Progenitor cell of endocrine pancreas (in vitro differentiated cells): ENCODE measurements around the gene ADAM30. TPM values are rescaled to one million over a fixed set of nuclear protein-coding genes. Genes with fewer than 3 reads are reported as not detected.
"Not testable (repeated sequence)": the region's sequence is repeated elsewhere in the genome, so short reads cannot be mapped to it uniquely, and the experiment has no call there.

Experiments
- DNase-seq: peaks from one replicate; pipeline ENCODE4 v3.0.0; 2021; ENCODE audit warnings: low spot score; ENCODE audit not compliant: unreplicated experiment
- H3K27ac Mint-ChIP-seq: 2 replicates; pipeline ENCODE4 v1.8.0; 2021; ENCODE audit warnings: mild to moderate bottlenecking, moderate library complexity, mixed read lengths
- H3K27me3 Mint-ChIP-seq: 2 replicates; pipeline ENCODE4 v1.8.0; 2021; ENCODE audit warnings: mixed read lengths
- H3K36me3 Mint-ChIP-seq: 2 replicates; pipeline ENCODE4 v1.8.0; 2022; ENCODE audit warnings: mixed read lengths; ENCODE audit not compliant: insufficient read depth
- H3K4me1 Mint-ChIP-seq: 2 replicates; pipeline ENCODE4 v1.8.0; 2021; ENCODE audit warnings: low read depth, mixed read lengths
- H3K4me3 Mint-ChIP-seq: 2 replicates; pipeline ENCODE4 v1.8.0; 2021; ENCODE audit warnings: low read depth, mild to moderate bottlenecking, moderate library complexity, mixed read lengths
- H3K9me3 Mint-ChIP-seq: 2 replicates; pipeline ENCODE4 v1.8.0; 2021; ENCODE audit warnings: low read depth, mixed read lengths
- CTCF ChIP-seq: fragments of 200-600 bp; sonication (generic); IDR thresholded peaks from one replicate; pipeline ENCODE4 v1.5.0; 2021; ENCODE audit warnings: antibody characterized with exemption, mild to moderate bottlenecking; ENCODE audit not compliant: unreplicated experiment
- total RNA-seq: library from RNA; stranded (reverse); gene quantifications from 2 replicates; pipeline ENCODE4 v1.2.1, GENCODE V29; 2021

Gene ADAM30
- total RNA-seq, 1 donor from 2014 or later: not detected

- H3K27ac Mint-ChIP-seq: no peak overlapping the region
- no peaks in the 10 kb centered on the region for H3K9me3 Mint-ChIP-seq
- DNase-seq: no peak
- H3K4me1 Mint-ChIP-seq: peaks cover 22% of the 10 kb centered on the region
- no peak for TF ChIP-seq CTCF
- H3K4me3 Mint-ChIP-seq: no peak overlapping the region
- peaks cover 6% of the 10 kb centered on the region for H3K27me3 Mint-ChIP-seq
- H3K36me3 Mint-ChIP-seq: no peaks in the 10 kb centered on the region
Observed at GRCh38 chr1:119859647-119860046, 36.7 kb downstream of the ADAM30 start.

DNA sequence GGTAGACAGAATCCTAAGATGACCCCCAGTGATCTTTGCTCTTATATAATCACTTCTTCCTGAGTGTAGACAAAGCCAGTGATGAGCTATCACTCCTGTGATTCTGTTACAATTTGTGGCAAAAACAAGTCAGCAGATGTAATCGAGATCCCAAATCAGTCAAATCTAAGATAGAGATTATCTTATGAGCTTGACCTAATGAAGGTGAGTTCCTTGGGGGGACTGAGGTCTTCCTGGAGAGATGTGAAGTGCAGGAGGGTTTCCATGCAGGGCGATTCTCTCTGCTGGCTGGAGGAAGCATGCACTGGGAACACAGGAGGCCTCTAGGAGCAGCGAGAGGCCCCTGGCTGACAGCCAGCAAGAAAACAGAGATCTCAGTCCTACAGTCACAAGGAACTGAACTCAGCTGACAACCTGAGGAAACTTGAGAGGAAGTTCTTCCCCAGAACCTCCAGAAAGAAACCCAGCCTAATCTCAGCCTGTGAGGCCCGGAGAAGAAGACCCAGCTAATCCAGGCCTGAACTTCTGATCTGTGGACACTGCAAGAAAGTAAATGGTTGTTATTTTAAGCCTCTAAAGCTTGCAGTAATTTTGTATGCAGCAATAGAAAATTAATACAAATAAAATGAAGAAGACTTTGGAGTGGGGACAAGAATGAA is 37.6 kb downstream of the ADAM30 start:
- peaks cover 25% of the 10 kb centered on the region for H3K4me1 Mint-ChIP-seq
- DNase-seq, H3K9me3 Mint-ChIP-seq, H3K4me3 Mint-ChIP-seq, H3K27ac Mint-ChIP-seq, H3K36me3 Mint-ChIP-seq, H3K27me3 Mint-ChIP-seq: not testable (repeated sequence)

DNA sequence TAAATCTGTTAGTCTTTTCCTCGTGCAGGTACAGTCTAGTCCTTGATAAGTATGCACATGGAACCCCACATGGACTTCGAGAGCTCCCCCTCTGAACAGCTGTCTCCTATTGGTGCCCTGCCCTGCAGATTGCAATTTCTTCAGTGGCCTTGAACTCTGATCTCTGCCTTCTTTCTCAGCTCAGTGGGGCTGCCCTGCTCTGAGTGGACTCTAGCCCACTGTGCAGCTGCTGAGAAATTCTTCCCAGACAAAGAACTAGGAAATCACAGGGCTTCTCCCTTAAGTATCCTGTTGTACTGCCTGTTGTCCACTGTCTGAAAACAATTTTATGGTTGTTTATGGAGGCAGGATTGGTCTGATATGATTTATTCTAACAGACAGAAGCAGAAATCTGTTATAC is 38.2 kb downstream of the ADAM30 start:
- Mint-ChIP-seq H3K4me1 (peaks cover 25% of the 10 kb centered on the region), H3K9me3 (no peaks in the 10 kb centered on the region), H3K4me3 (no peak overlapping the region), H3K27me3 (peaks cover 6% of the 10 kb centered on the region), H3K27ac (no peak overlapping the region), H3K36me3 (no peaks in the 10 kb centered on the region)
- no peak for TF ChIP-seq CTCF
- DNase-seq: no peak

- Mint-ChIP-seq H3K27me3 (no peaks in the 10 kb centered on the region), H3K27ac (no peak overlapping the region), H3K4me3 (no peak overlapping the region), H3K36me3 (no peaks in the 10 kb centered on the region), H3K9me3 (no peaks in the 10 kb centered on the region), H3K4me1 (peaks cover 17% of the 10 kb centered on the region)
- DNase-seq: no peak
- no peak for TF ChIP-seq CTCF
Observed at GRCh38 chr1:119853155-119853554, 43.2 kb downstream of the ADAM30 start.

DNA sequence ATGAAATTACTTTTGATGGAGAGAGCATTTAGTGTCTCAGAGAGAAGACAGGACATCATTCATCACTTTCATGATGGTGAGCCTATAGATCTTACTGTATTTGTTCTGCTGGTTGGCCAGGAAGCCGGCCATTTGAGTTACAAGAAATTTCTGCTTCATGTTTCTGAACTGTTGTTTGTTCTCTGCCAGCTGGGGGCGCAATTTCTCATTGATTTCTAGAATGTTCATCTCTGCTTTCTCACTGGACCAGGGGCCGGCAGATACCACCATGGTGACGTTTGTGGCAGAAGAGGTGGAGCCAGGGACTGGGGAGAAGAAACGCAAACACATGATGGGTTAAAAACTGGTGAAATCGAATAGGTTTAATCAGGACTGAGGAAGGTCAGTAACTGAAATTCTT is 52.1 kb downstream of the ADAM30 start:
- TF ChIP-seq CTCF: peak; percentile 46
- not testable (repeated sequence) for H3K27me3 Mint-ChIP-seq, H3K4me3 Mint-ChIP-seq, H3K9me3 Mint-ChIP-seq, H3K4me1 Mint-ChIP-seq, H3K36me3 Mint-ChIP-seq, H3K27ac Mint-ChIP-seq, DNase-seq

Other genes starting within 250 kb of the ADAM30 start
- 21.3 and 22.3 TPM in 2 replicates for gene ZNF697, start 248.2 kb downstream of the ADAM30 start, total RNA-seq
- 428 and 452 TPM in 2 replicates for gene PHGDH, start 184.6 kb downstream of the ADAM30 start, total RNA-seq
- gene HMGCS2, start 127.6 kb downstream of the ADAM30 start, total RNA-seq: 105 and 112 TPM in 2 replicates
- gene REG4, start 85.1 kb downstream of the ADAM30 start, total RNA-seq: 0.40 and 0.67 TPM in 2 replicates
- 107 and 112 TPM in 2 replicates for gene NOTCH2, start 173.1 kb upstream of the ADAM30 start, total RNA-seq